GM19438 (cell line): ENCODE measurements around the gene KRT85.

ENCODE experiments used
- ATAC-seq: cut with Tn5 transposase; IDR thresholded peaks from one replicate; pipeline ENCODE4 v1.9.1; 2021; ENCODE audit warnings: low read depth; ENCODE audit not compliant: unreplicated experiment

KRT85 gene

GRCh38 chr12:52369211-52369610, 1.9 kb upstream of the KRT85 start:
- no peak for ATAC-seq

DNA sequence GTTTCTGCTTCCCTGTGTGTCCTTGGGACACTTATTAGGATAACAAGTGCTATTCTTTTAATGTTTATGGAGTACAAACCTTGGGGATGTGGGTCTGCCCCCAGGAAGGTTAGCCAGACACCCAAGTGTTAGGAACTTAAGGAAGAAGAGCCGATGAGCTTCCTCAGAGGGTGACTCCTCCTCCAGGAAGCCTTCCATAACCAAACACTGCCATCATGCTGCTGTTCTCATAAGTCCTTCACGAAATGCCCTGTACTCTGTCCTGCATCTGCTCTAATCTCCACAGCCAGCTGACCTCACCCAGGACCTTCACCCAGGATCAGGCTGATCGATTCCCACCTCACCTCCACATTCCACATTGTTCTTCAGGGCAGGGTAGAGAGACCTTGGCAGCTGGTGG, 1.2 kb upstream of the KRT85 start:
- no peak for ATAC-seq

GRCh38 chr12:52367876-52368275, 595 bp upstream of the KRT85 start:
- no peak for ATAC-seq

- no peak for ATAC-seq
Measured at GRCh38 chr12:52364901-52365489, 2.3 kb downstream of the KRT85 start.

DNA sequence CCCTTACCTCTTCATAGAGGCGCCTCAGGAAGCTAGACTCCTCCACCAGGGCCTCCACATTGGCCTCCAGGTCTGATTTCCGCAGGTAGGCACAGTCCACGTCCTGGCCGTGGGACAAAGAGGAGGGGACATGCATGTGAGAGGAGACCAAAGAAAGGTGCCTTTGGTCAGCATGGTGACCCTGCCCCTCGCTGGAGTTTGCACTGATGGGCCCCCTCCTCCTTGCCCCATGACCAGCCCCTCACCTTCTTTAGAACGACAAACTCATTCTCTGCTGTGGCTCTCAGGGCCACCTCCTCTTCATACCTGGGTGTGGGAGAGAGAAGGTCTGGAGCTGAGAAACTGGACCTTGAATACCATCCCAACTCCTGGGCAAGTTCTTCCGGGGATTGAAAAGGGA, 3.2 kb downstream of the KRT85 start:
- no peak for ATAC-seq

DNA sequence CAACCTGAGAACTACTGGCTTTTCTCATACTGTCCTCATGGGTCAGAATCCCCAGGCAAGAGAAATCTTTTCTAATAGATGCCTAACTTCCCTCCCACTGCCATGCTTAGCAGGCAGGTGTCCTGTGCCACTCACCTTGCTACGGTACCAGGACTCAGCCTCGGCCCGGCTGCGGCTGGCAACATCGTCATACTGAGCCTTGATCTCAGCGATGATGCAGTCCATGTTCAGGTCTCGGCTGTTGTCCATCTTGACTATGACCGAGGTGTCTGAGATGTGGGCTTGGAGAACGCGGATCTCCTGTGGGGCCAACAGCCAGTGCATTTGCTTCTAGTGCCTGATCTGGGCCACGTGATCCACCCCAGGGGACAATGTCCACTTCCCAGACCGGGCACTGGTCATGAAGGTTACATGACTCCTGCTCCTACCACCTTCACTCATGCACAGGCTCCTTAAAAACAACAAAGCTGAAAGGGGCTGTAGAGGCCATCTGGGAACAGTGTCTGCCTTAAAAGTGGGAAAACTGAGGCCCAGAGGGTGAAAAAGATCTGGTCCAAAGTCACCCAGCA, 4.1 kb downstream of the KRT85 start:
- ATAC-seq, result no peak

DNA sequence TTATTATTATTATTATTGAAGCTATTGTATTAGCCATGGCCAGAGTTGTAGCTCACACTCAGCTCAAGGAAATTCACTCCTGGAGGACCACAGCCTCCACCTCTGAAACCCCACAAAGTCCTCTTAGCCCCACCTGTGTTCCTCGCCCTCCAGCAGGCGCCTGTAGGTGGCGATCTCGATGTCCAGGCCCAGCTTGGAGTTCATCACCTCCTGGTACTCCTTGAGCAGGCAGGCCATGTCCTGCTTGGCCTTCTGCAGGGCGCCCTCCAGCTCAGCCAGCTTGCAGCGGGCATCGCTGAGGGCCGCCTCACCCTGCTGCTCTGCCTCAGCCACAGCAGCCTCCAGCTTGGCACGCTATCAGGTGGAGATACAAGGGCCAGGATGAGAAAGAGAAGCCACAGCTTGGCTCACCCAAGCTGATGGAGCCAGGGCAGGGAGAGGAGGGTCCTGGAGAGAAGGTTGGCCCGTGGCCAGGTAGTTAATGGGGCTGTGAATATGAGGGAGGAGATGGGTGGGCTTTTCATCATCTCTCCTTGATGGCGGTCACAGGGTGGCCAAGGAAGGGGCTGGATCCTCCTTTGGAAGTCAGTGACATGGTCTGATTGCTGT, 5.1 kb downstream of the KRT85 start:
- no peak for ATAC-seq

GRCh38 chr12:52361553-52361952, 5.7 kb downstream of the KRT85 start:
- no peak for ATAC-seq

DNA sequence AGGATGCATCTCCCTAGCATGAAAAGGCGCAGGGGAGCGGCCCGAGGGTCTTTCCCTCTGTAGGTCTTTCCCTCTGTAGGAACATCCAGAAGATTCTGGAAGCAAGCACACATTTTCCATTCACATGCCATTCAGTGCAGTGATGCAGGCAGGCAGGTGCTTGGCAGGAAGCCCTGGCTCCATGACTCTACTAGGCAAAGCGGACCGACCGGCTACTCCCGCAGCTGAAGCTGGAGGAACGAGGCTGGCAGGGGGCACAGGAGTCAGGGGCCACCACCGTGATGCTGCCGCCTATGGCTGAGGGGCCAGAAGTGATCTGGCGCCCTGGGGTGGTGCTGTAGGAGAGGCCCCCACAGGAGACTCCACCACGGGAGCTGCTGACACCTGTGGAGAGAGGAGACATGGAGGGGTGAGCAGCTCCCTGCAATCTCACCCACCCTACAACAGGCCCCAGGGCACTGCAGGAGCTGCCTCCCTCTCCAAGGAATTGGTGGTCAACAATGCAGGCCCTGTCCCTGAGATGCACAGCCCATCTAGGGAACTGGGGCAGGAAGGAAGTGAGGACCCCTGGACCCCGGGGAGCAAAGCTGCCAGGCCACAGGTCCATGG, 6.5 kb downstream of the KRT85 start:
- no peak for ATAC-seq

GRCh38 chr12:52360106-52360662, 7.1 kb downstream of the KRT85 start:
- no peak for ATAC-seq

GRCh38 chr12:52359621-52360061, 7.6 kb downstream of the KRT85 start:
- no peak for ATAC-seq

GRCh38 chr12:52358575-52359350, 8.5 kb downstream of the KRT85 start:
- ATAC-seq, result peak; percentile 100

GRCh38 chr12:52356762-52357580, 10.3 kb downstream of the KRT85 start:
- no peak for ATAC-seq

DNA sequence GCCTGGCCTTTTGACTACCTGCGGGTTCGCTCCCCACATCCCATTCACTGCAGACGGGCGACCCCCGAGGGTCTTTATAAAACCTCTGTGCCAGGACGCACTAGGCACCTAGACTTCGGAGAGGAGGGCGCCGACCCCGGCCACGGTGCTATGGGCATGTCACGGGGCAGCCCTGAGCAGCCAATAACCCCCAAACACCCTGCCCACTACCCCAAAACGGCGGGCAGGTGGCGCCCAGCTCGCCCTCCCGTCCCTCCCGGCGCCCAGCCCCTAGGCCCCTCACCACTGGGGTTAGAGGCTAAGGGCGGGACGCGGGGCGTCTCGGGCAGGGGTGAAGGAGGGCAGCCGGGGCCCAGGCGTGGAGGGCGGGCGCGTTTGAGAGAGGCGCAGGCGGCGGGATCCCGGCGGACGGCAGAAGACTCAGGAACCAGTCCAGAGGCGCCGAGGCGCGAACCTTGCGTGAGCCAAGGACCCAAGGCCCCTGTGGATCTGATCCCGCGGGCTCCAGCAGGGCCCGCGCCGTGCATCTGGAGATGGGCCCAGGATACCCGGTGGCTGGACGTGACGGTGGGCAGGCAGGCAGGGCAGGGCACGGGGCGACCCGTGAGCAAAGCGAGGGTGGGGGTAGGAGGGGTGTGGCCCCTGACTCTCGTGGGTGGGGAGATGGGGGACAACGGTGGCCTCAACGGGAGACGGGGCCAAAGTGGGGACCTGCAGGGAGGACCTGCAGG, 11.1 kb downstream of the KRT85 start:
- no peak for ATAC-seq

DNA sequence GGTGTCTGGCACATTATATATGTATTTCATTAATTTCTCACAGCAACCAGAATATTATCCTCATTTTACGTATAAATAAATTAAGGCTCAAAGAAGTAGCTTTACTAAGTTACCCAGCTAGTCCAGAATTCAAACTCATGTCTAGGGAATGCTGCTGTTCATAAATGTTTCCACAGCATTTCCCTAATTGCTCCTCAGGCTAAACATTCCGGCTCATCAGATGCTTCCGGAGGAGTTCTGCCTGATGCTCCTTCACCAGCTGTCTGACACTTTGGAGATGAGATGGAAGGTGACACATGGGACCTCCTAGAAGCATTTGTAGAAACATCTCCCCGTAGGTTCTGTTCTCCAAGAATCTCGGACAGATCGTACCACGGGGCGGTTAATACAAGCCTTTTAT, 12.1 kb downstream of the KRT85 start:
- ATAC-seq, result no peak

DNA sequence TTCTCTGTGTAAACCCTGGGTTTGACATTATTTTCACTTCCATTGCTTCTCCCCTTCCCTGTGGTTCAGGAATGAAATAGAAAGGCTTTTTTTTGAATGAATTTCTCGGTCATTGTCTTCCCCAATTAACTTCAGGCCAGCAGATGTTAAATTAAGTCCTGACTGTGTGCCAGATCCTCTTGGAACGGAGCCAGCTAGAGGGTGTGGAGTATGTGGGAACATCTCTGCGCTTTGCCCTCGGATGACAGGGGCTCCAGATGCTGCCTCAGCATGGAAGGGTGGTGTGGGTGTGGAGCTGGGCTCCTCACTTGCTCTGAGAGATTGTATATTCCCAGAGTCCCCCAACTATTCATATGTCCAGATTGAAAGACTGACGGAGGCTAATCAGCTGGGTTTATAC, 13.1 kb downstream of the KRT85 start:
- no peak for ATAC-seq

GRCh38 chr12:52353766-52354165, 13.5 kb downstream of the KRT85 start:
- ATAC-seq, result no peak

- ATAC-seq, result no peak
Measured at GRCh38 chr12:52352951-52353350, 14.3 kb downstream of the KRT85 start.
